Activated gamma-delta T cell treated with anti-CD3 and anti-CD28 coated beads, Interleukin-2, amount 50 U/mL, for 16 hours (primary cell): ENCODE data around the gene PPP6R3.

Experiments used
- DNase-seq: peaks from one replicate; pipeline ENCODE4 v3.0.0-alpha.2; 2020; ENCODE audit warnings: low read depth

PPP6R3 gene

GRCh38 chr11:68651985-68652682, 191.6 kb downstream of the PPP6R3 start:
- DNase-seq, result no peak

GRCh38 chr11:68652683-68653156, 192.2 kb downstream of the PPP6R3 start:
- no peak for DNase-seq

- DNase-seq, result no peak
These were observed 193.2 kb downstream of the PPP6R3 start for GRCh38 chr11:68653486-68654430.

- DNase-seq, result no peak
These were observed 194.4 kb downstream of the PPP6R3 start for GRCh38 chr11:68654978-68655377.

GRCh38 chr11:68655406-68655805, 194.9 kb downstream of the PPP6R3 start:
- DNase-seq, result no peak

- no peak for DNase-seq
These were observed 195.3 kb downstream of the PPP6R3 start for GRCh38 chr11:68655806-68656205.

GRCh38 chr11:68657021-68657780, 196.6 kb downstream of the PPP6R3 start:
- DNase-seq, result no peak

GRCh38 chr11:68658097-68658496, 197.5 kb downstream of the PPP6R3 start:
- DNase-seq, result no peak

GRCh38 chr11:68658661-68659060, 198.1 kb downstream of the PPP6R3 start:
- DNase-seq, result no peak

- DNase-seq, result no peak
These were observed 198.8 kb downstream of the PPP6R3 start for GRCh38 chr11:68659158-68659921.

GRCh38 chr11:68660066-68660810, 199.7 kb downstream of the PPP6R3 start:
- DNase-seq, result no peak

GRCh38 chr11:68661014-68661413, 200.5 kb downstream of the PPP6R3 start:
- DNase-seq, result no peak

- no peak for DNase-seq
These were observed 201.4 kb downstream of the PPP6R3 start for GRCh38 chr11:68661697-68662603.

GRCh38 chr11:68663482-68664010, 203.0 kb downstream of the PPP6R3 start:
- DNase-seq, result no peak

GRCh38 chr11:68664141-68664540, 203.6 kb downstream of the PPP6R3 start:
- DNase-seq, result no peak

GRCh38 chr11:68664906-68665305, 204.4 kb downstream of the PPP6R3 start:
- no peak for DNase-seq
